Lower lobe of right lung (tissue), 2 donors: ENCODE data around the gene P2RY13. TPM values are rescaled to one million over a fixed set of nuclear protein-coding genes. Genes with fewer than 3 reads are reported as not detected.
A peak's percentile ranks its signal among the peaks of the same experiment; 100 is the strongest.

Experiments
- ATAC-seq, 2 donors: fragments of 200-7000 bp; cut with Tn5 transposase; one replicate each; pipeline ENCODE4 v1.9.1; 2020 to 2022; ENCODE audit warnings: mild to moderate bottlenecking in 2 of 2, moderate library complexity in 2 of 2
- DNase-seq: peaks from one replicate; pipeline ENCODE4 v3.0.0-alpha.2; 2020
- H3K27ac ChIP-seq: fragments of 200-600 bp; one replicate; pipeline ENCODE4 v1.8.0; 2022
- H3K27me3 ChIP-seq: fragments of 200-600 bp; one replicate; pipeline ENCODE4 v1.8.0; 2022; ENCODE audit warnings: low read depth
- H3K36me3 ChIP-seq: fragments of 200-600 bp; one replicate; pipeline ENCODE4 v1.8.0; 2022; ENCODE audit warnings: mild to moderate bottlenecking
- H3K4me1 ChIP-seq: fragments of 200-600 bp; one replicate; pipeline ENCODE4 v1.8.0; 2022
- H3K4me3 ChIP-seq: fragments of 200-600 bp; one replicate; pipeline ENCODE4 v1.8.0; 2022; ENCODE audit warnings: mild to moderate bottlenecking
- H3K9me3 ChIP-seq: fragments of 200-600 bp; one replicate; pipeline ENCODE4 v1.8.0; 2022
- intact Hi-C: fragments of 100-400 bp; cut with DNase I; formaldehyde crosslinking; loops from one replicate; pipeline ENCODE4 v1.11.0; 2022
- long read RNA-seq: library from polyadenylated mRNA; unstranded; transcript quantifications from one replicate; pipeline ENCODE4 v2.0.0, GENCODE V29; 2021
- total RNA-seq: library from RNA; stranded (reverse); fragmentation: NEBNext Ultra II Directional; extraction: Animal tissue kit (Norgen Biotek cat#: 25700); gene quantifications from one replicate; pipeline ENCODE4 v1.2.1, GENCODE V29; 2021
- TF ChIP-seq, protein P1 (sequence below): fragments of 200-600 bp; IDR thresholded peaks from one replicate; pipeline ENCODE4 v1.8.0; 2022; ENCODE audit warnings: antibody characterized with exemption, mild to moderate bottlenecking
- donor health status: DM: no; HTN: yes; CAD: no; lungs with severe emphysema.

The P2RY13 gene
- total RNA-seq = 14.4 TPM
- long read RNA-seq, transcript P2RY13-201 (2 exons, 2,764 nt) = major isoform, 12 of 16 reads
- long read RNA-seq, partial matches to known transcripts = 0 of 16 reads
- long read RNA-seq, other reads (novel, unspliced or antisense) = 4 of 16 reads

GRCh38 chr3:151329363-151329762, at the start of gene P2RY13:
Gene P2RY13 (minus strand): TSS chr3:151329549. CDS start chr3:151329528, 21 bp downstream.
- TF ChIP-seq, protein P1, sequence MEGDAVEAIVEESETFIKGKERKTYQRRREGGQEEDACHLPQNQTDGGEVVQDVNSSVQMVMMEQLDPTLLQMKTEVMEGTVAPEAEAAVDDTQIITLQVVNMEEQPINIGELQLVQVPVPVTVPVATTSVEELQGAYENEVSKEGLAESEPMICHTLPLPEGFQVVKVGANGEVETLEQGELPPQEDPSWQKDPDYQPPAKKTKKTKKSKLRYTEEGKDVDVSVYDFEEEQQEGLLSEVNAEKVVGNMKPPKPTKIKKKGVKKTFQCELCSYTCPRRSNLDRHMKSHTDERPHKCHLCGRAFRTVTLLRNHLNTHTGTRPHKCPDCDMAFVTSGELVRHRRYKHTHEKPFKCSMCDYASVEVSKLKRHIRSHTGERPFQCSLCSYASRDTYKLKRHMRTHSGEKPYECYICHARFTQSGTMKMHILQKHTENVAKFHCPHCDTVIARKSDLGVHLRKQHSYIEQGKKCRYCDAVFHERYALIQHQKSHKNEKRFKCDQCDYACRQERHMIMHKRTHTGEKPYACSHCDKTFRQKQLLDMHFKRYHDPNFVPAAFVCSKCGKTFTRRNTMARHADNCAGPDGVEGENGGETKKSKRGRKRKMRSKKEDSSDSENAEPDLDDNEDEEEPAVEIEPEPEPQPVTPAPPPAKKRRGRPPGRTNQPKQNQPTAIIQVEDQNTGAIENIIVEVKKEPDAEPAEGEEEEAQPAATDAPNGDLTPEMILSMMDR = no peak
- peak; percentile 44 to 62 for ATAC-seq
- Histone ChIP-seq H3K27ac (peak within 1 kb of the TSS; percentile 59), H3K9me3 (no peaks in the 10 kb centered on the region), H3K27me3 (no peaks in the 10 kb centered on the region), H3K4me1 (peaks cover 11% of the 10 kb centered on the region), H3K4me3 (peak within 1 kb of the TSS; percentile 37), H3K36me3 (no peaks in the 10 kb centered on the region)
- no peak for DNase-seq
- intact Hi-C loops = no loop called here

DNA sequence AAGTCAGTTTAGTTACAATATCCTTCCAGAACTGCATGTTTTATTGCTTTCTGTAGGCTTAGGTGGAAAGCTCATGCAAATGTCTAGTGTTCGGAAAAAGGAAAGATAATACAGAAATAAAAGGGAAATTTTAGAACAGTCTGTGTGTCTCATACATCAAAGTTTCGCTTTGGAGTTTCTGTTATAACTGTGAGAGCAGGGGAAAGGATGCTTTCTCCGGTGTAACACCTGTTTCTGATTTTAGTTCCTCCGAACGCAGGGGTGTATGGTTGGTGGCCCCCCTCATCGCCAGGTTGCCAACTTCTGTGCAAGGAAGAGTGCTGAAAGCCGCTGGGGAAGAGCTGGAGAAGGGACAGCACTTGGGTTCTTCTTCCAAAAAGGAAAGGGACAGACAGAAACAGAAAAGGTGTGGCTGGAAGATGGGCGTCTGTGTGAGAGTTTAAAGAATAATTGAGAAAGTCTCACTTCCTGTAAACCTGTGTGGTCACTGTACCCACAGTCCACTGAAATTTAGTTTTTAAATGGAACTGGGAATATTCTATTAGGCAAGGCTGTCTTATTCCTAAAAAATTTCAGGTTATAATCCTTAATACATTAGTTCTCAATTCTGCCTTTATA, 48.5 kb upstream of the P2RY13 start:
- intact Hi-C loops = no loop called here
- ATAC-seq = no peak

GRCh38 chr3:151372063-151372820, 42.9 kb upstream of the P2RY13 start:
- Histone ChIP-seq H3K36me3 (no peaks in the 10 kb centered on the region), H3K4me1 (no peaks in the 10 kb centered on the region), H3K27ac (no peak overlapping the region), H3K4me3 (no peak overlapping the region), H3K9me3 (no peaks in the 10 kb centered on the region), H3K27me3 (no peaks in the 10 kb centered on the region)
- TF ChIP-seq, protein P1 = no peak
- intact Hi-C loops = no loop called here
- DNase-seq = no peak
- ATAC-seq = no peak

More for the DNA sequence above, 48.5 kb upstream of the P2RY13 start:
- Histone ChIP-seq H3K27ac (no peak overlapping the region), H3K4me1 (peaks cover 3% of the 10 kb centered on the region), H3K9me3 (no peaks in the 10 kb centered on the region), H3K27me3 (no peaks in the 10 kb centered on the region), H3K36me3 (no peaks in the 10 kb centered on the region), H3K4me3 (no peak overlapping the region)
- TF ChIP-seq, protein P1 = no peak
- DNase-seq = no peak

DNA sequence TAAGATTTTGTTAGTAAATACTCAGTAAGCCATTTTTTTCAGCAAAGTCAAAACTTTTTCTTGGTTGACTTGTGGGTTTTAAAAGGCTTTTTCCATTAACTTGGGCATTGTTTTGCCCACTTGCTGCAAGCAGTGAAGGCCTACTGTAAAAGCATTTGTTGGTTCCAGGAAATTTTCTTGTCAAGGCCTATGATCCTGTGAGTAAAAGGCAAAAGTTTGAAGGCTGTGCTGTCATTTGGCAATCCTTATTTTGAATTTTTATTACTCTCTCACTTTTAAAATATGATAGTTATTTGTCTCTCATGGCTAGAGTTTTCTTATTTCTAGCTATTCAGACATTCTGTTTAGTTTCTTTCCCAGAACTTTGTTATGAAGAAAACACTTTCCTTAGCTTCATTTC, 42.2 kb upstream of the P2RY13 start:
- Histone ChIP-seq H3K27ac (no peak overlapping the region), H3K4me3 (no peak overlapping the region), H3K9me3 (no peaks in the 10 kb centered on the region), H3K36me3 (no peaks in the 10 kb centered on the region), H3K27me3 (no peaks in the 10 kb centered on the region), H3K4me1 (no peaks in the 10 kb centered on the region)
- no peak for ATAC-seq
- TF ChIP-seq, protein P1 = no peak
- intact Hi-C loops = no loop called here
- no peak for DNase-seq

DNA sequence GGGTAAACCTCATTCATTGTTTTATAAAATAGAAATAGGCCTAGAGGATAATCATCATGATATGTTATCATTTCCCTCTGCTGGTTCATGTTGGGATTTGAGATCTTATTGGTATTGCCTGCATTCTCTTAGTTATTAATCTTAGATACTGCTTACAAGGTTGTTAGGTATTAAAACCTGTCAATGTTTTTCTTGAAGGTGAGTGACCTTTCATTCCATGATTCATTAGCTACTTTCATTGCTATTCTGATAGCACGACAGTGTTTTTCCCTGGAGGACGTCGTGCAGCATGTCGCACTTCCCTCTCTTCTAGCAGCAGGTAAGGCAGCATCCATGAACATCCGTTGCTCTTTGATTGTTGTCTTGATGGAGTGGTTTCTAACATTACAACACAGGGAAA, 38.1 kb upstream of the P2RY13 start:
- H3K9me3 ChIP-seq = no peaks in the 10 kb centered on the region
- H3K27ac ChIP-seq = no peak overlapping the region
- H3K36me3 ChIP-seq = no peaks in the 10 kb centered on the region
- no peaks in the 10 kb centered on the region for H3K27me3 ChIP-seq
- TF ChIP-seq, protein P1 = no peak
- intact Hi-C loops = no loop called here
- H3K4me1 ChIP-seq = no peaks in the 10 kb centered on the region
- DNase-seq (no peak), ATAC-seq (no peak)
- H3K4me3 ChIP-seq = no peak overlapping the region
